GM12878 (cell line): Measurements from ENCODE around the gene RNF181. TPM values are rescaled to one million over a fixed set of nuclear protein-coding genes. Genes with fewer than 3 reads are reported as not detected.

Experiments used
- EGR1 ChIP-seq, 2 experiments: IDR thresholded peaks; 1 replicate in 1 of 2; 2 replicates in 1 of 2; pipeline ENCODE4 v1.6.1; 2011 to 2012; ENCODE audit warnings: low read depth in 2 of 2, low read length in 2 of 2, borderline replicate concordance in 1 of 2, mild to moderate bottlenecking in 1 of 2, moderate library complexity in 1 of 2
- ELK1 ChIP-seq: IDR thresholded peaks from 2 replicates; pipeline ENCODE4 v1.6.1; 2012; ENCODE audit warnings: low read depth, low read length, improper control_type of control experiment
- EZH2 ChIP-seq: IDR thresholded peaks from 2 replicates; pipeline ENCODE4 v1.6.1; 2012; ENCODE audit warnings: low read depth, mild to moderate bottlenecking, control low read depth, inconsistent platforms, low read length, borderline replicate concordance; ENCODE audit not compliant: control insufficient read depth
- POLR2AphosphoS2 ChIP-seq: IDR thresholded peaks from 2 replicates; pipeline ENCODE4 v1.6.1; 2011; ENCODE audit warnings: low read depth, mild to moderate bottlenecking, low read length, improper control_type of control experiment, moderate library complexity
- TAF1 ChIP-seq: IDR thresholded peaks from 2 replicates; pipeline ENCODE4 v1.6.1; 2011; ENCODE audit warnings: mild to moderate bottlenecking, low read depth, low read length, borderline replicate concordance
- ZBTB33 ChIP-seq: fragments of 450-650 bp; IDR thresholded peaks from 2 replicates; pipeline ENCODE4 v1.6.1; 2017; ENCODE audit warnings: mild to moderate bottlenecking
- polyA plus RNA-seq, 11 experiments: library from polyadenylated mRNA; depleted of rRNA in 4 of 11; unstranded in 6 of 11; stranded (reverse) in 5 of 11; fragments of >200 nt; fragmentation: Nextera tagmentation in 4 of 11; fragmentation: Illumina TruSeq in 1 of 11; extraction: Ambion mirVana in 4 of 11; extraction: Trizol in 1 of 11; gene quantifications; 1 replicate in 1 of 11; 2 replicates in 10 of 11; pipeline versions ENCODE4 v1.2.1 to v1.2.3, GENCODE V29; 2011 to 2016; ENCODE audit warnings: inconsistent platforms in 2 of 11, missing spikeins in 2 of 11, low read depth in 1 of 11
- total RNA-seq, 4 experiments: library from RNA; depleted of rRNA in 3 of 4; stranded (reverse); fragments of >200 nt in 3 of 4; fragmentation: Illumina TruSeq in 1 of 4; extraction: Trizol in 1 of 4; gene quantifications; 2 replicates each; pipeline versions ENCODE4 v1.2.1 to v1.2.3, GENCODE V29; 2013 to 2021
- TF ChIP-seq, protein P1 (sequence below): IDR thresholded peaks from 2 replicates; pipeline ENCODE4 v1.6.1; 2012; ENCODE audit warnings: low read depth, low read length, improper control_type of control experiment
- TF ChIP-seq, protein P2 (sequence below): fragments of 450-650 bp; IDR thresholded peaks from 2 replicates; pipeline ENCODE4 v1.6.1; 2018; ENCODE audit warnings: mild to moderate bottlenecking, low read depth, moderate library complexity; ENCODE audit not compliant: partially characterized antibody

Gene RNF181
- total and polyA plus RNA-seq, 10 of the 15 experiments (the other 5 are each of a cell fraction or from before 2014, with no cell fraction given): 101 to 409 (median 213) TPM

DNA sequence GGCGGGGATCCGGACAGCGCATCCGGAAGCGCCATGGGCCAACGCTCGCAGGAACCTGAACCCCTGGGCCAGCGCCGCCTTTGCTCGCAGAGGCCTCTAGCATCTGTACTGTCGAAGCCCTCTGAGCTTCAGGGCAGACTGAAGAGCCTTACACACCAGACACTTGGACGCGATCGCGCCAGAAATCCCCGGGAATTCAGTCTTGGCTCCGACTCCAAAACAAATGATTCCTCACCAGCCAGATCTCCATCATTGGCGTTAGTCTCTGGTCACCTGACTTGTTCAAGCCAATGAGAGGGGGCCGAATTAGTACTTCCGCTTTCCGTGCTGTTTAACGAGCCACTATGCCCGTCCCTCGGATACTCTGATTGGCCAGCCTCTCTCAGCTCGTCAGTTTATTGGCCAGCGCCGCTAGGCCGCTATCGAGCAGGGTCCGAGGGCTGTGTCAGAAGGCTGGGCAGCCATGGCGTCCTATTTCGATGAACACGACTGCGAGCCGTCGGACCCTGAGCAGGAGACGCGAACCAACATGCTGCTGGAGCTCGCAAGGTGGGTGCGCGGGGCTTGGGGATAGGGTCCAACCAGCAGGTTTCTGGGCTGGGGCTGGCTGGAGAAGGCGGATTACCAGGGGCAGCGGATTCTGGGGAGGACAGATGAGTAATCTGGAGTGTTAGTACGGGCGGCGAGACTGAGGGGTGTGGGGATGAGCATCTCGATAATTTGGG, at the start of gene RNF181 (continued):
- TF ChIP-seq, protein P1, sequence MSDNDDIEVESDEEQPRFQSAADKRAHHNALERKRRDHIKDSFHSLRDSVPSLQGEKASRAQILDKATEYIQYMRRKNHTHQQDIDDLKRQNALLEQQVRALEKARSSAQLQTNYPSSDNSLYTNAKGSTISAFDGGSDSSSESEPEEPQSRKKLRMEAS: peak; percentile 63
- peak; percentile 63 for TF ChIP-seq ELK1
- no peak for TF ChIP-seq EGR1 (IDR thresholded peaks at IDR 0.05; ENCODE audit: borderline replicate concordance in 1 of 2, low read depth in 2 of 2, low read length in 2 of 2)
- peak; percentile 77; the same call in 1 of the 2 replicates for TF ChIP-seq TAF1
- peak; percentile 84 for TF ChIP-seq POLR2AphosphoS2
- TF ChIP-seq EZH2: no peak
- TF ChIP-seq, protein P2, sequence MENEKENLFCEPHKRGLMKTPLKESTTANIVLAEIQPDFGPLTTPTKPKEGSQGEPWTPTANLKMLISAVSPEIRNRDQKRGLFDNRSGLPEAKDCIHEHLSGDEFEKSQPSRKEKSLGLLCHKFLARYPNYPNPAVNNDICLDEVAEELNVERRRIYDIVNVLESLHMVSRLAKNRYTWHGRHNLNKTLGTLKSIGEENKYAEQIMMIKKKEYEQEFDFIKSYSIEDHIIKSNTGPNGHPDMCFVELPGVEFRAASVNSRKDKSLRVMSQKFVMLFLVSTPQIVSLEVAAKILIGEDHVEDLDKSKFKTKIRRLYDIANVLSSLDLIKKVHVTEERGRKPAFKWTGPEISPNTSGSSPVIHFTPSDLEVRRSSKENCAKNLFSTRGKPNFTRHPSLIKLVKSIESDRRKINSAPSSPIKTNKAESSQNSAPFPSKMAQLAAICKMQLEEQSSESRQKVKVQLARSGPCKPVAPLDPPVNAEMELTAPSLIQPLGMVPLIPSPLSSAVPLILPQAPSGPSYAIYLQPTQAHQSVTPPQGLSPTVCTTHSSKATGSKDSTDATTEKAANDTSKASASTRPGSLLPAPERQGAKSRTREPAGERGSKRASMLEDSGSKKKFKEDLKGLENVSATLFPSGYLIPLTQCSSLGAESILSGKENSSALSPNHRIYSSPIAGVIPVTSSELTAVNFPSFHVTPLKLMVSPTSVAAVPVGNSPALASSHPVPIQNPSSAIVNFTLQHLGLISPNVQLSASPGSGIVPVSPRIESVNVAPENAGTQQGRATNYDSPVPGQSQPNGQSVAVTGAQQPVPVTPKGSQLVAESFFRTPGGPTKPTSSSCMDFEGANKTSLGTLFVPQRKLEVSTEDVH: no peak
- no peak for TF ChIP-seq ZBTB33
